DMS153 treated with DMSO at 0.1 percent for 48 hours (cell line): ENCODE data around the gene TTC22.

Experiments used
- DNase-seq: peaks from one replicate; lab custom pipeline; 2025; ENCODE audit not compliant: unreplicated experiment; lab: John Stamatoyannopoulos, UW

Gene TTC22

DNA sequence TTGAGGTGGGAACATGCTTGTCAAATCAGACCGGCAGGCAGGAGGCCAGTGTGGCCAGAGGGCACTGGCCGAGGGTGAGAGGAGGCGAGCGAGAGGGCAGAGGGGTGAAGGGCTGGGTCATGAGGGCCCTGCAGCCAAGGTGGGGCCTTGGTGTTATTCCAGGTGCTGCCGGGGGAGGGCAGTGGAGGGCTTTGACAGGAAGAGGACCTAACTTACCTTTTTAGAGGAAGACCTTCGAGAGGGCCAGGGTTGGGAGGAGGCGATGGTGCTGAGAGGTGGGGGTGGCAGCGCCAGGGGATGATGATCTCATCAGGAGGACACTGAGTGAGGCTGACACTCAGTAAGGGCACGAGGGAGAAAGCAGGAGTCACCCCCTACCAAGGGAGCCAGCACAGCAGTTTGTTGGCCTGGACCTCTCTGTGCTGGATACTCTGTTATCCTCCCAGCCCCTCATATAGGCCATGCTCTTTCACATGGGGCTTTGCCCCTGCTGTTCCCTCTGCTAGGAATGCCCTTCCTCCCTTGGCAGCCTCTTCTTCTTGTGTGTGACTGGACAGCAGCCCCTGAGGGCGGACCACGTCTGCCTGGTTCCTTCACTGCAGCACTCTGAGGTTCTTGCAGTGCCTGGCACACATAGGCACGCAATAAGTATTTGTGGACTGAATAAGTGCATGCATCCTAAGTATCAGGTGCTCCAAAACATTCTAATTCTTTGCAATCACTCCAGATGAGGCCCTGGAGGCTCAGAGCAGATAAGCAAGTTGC, 7.5 kb upstream of the TTC22 start:
- DNase-seq, result no peak

DNA sequence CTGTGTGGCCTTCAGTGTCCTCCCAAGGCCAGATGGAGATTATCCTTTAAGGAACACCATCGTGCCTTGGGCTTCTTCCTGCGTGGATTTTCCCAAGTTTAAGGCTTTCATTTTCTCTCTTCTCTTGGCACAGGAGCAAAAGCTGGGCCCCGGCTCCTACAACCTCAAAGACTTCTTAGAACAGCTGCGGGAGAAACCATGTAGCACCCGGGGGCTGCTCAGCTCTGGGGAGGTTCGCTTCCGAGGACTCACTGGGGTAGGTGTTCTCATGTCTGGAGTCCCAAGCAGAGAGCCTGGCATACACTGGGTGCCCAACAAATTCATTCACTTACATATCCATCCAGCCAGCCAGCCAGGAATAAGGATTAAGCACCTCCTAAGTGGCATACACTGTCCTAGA, 6.6 kb upstream of the TTC22 start:
- DNase-seq, result no peak

DNA sequence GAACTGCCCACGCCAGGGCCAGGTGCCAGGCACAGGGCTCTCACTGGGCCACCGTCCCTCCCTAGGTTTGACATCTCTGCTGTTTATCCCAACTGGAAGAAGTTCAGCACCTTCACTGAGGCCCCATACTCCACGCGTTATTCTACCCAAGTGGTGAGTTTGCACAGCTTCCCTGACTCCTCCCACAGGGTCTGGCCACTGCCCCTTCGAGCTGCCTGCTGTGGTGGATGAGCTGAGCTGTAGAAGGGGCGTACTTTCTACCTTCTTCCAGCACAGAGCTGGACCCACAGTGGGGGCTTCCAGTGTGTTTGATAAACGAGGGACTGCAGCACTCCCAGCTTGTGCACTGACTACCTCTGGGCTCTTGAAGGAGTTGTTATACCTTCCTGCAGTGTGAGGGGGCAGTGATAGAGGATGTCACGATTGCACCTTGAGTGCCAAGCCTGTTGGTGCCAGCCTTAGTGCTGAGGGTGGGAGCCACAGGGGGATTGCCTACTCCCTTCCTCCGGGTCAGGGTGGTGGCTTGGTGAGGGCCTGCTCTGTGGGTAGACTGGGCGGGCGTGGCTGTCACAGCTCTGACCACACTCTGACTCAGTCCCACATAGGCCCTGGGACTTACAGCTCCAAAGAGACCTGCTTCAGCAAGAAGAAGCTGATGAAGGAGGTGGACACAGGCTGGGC, 5.9 kb upstream of the TTC22 start:
- no peak for DNase-seq

DNA sequence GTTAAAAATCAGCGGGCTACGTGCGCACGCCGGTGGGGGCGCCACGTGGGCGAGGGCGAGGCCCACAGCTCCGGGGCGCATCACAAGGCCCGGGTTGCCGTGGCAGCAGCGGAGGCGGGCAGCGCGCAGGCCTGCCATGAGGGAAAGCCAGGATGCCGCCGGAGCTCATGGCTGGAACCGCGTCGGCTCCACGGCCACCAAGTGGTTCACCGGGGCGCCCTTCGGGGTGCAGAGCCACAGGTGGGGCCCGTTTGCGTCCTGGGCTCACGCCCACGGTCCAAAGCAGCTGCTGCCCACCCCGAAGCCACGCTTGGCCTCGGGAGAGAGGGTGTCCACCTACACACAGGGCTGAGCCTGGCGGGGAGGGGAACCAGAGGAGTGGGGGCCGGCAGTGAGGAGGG, 4.9 kb upstream of the TTC22 start:
- DNase-seq, result no peak

DNA sequence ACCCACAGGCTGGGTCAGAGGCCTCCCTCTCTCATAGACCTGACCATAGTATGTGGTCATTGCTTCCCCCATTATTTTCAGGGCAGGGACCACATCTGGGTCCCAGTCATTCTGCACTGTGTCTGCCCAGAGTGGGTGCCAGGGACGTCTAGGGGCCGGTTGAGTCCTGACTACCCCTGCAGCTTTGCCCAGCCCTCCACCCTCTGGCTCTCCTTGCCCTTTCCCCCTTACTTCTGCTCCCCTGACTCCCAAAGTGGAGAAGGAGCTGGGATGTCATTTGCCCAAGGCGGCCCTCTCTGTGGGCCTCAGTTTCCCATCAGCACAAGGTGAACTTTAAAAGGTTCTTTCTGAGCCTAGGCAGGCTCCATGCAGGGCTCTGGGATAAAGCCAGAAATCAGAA, 4.3 kb upstream of the TTC22 start:
- no peak for DNase-seq

DNA sequence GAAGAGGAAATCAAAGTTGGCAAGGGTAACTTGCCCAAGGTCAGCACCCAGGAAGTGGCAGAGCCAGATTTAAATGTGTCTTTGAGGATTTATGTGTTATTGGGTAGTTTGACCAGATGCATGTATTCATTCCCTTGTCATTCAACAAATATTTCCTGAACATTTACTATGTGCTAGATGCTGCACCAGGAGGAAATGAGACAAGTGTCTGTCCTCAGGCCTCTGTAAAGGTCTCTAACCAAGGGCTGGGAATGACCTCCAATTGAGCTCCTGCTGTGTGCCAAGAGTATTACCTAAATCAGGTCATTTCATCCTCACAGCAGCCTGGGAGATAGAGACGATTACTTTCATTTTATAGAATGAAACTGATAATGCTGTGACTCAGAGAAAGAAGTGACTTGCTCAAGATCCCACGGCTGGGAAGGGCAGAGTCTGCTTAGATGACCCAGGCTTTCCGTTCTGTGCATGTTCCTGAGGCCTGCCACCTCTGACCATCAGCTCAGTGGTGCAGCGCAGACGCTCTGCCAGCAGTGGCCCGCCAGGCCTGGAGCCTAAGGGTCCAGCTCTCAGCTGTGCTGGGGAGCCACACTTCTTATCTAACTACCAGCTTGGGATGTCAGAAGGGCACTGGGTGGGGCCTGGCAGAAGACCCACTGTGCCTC, 3.5 kb upstream of the TTC22 start:
- DNase-seq, result no peak

DNA sequence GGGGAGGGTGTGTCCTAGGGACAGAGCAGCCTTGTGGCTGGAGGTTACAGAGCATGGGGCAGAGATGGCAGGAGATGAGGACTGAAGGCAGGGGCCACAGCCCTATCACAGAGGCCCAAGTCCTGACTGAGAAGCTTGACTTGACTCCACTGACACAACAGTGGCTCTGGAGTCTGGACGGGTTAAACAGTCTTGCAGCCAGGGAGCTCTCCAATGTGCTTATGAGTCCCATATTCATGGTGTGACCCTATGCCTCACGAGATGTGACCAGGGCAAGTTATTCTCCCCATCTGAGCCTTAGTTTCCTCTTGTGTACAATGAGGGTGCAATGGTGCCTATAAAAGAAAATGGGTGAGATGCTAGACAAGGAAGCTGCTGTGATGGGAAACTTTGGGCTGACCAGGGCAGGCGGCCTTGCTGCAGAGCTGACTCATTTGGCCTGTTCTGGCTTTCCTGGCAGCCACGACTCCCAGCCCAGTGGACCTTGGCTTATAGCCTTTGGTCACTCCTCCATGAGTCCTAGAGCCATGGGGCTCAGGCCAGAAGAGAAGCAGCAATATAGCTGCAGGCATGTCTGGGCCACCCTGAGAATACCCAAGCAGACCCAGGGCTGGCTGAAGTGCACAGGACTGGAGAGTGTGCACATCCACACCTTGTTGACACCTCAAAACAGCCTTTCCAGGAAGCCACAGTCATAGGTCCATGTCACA, 2.8 kb upstream of the TTC22 start:
- no peak for DNase-seq

DNA sequence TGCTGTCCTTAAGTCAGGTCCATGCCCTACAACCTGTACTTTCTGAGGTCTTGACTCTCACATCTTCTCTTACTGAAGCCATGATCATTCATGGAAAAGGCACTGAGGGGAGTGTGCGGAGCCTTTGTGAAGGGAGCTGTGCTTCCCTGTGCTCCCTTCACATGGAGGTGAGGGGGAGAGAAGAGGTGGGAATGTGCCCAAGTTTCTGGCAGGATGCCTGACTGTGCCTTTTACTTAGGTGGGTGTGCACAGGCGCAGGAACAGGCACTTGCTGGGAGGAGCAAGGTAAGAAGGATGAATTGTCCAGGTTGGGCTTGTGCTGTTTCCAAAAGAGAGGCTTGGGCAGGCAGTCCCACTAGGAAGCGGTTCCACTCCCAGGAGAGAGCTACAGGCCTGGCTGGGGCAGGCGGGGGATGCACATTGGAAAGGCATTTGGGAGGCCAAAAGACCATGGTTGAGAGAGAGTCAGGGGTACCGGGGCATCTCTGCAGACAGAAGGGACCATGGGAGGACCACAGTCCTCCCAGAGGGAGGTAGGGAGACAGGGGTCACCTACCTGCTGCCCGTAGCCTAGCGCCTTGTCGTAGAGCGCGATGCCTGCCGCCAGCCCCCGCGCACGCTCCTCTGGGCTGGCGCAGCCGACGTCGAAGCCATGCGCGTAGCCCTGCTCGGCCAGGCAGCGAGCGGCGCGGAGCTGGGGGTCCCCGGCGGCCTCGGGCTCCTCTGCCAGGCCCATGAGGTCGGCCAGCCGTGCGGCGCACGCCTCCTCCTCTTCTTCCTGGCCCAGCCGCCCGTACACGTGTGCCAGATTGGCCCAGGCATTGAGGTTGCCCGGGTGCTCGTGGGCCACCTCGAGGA, 853 bp downstream of the TTC22 start:
- DNase-seq, result no peak

DNA sequence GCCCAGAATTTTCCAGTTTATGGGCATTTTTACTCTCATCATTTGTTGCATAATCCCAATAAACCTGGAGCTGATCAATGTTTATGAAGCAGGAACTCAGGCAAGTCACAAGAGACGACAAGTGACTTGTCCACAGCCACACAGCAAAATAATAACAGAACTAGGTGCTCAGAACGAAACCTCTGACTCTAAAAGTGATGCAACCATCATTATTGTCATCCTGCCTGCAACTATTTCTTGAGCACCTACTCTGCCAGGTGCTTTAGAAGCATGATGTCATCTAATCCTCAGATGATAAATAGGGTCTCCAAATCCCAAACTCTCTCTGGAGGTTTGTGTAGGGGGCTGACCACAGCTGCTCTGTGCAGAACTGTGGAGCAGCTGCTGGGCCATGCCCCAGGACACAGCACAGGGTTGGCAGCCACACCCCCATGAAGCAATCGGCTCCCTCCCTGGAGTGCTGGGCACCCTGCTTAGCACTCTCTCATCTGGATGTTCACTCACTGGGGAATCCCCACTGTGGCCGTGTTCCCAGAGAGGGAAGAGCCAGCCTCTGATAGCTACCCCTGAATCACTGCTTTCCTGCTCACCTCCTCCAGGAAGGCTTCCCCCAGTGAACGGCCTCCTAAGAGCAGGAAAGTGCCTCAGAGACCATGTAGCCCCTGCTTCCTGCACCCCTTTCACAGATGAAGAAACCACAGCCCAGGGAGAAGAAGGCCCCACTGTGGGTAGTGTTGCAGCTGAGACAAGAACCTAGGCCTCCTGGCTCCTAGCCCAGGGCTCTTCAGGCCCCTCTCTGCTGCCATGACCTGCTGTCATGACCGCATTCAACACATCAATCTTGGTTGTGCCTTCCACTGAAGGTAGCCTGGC, 2.1 kb downstream of the TTC22 start:
- DNase-seq, result no peak

DNA sequence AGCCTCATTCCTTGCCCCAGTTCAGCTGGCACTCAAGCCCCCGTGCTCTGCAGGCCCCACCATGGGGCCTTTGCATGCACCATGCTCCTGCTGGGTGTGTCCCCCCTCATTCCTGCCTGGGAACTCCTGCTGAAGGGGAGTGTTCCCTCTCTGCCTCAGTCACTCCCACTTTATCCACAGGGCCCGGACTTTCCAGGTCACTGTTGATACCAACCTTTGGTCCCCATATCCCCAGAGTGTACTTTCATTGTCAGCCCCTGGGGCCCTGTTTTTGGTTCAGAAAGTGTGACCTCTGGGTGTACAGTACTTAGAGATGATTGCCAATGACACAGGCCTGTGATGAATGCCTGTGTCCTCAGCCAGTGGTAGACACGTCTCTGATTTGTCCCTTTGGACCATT, 2.9 kb downstream of the TTC22 start:
- DNase-seq, result no peak

DNA sequence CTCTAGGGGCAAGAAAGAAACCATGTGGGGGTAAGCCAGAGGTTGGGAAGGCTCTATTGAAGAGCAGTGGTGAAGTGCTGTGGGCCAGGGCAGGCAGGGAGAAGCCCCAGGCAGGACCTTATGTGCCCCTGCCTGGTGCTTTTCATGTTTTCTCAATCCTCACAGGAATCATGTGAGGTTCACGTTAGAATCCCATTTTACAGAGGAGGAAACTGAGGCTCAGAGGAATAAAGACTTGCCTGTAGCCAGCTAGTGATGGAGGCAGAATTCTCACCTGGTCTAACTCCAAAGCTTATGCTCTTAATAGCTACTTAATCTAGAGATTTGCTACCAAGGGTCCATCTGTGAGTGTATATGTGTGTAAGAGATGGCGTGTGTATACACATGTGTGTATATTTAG, 4.2 kb downstream of the TTC22 start:
- no peak for DNase-seq

DNA sequence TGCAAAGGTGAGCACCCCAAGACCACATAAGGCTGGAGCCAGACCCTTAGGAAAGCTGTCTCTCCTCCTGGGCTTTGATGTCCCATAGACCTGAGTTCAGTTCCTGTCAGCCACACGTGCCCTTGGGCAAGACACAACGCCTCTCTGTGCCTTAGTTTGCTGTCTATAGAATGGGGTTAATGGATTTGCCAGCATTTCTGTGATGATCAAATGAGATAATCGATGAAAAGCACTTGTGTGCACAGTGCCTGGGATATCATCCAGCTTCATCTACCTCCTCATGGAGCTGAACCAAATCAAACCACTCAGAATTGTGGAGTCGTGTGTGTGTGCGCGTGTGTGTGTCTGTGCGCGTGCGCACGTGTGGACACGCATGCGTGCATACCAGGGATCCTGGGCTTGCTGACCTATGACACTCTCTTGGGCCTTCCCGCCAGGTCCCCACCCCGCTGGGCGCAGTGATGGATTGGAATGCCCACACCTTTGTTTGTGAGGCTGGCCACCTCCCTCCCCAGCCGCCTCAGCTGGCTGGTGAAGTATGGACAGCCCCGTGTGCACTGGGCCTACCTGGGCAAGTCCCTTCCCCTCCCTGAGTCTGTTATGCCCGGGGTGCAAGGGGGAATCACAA, 5.2 kb downstream of the TTC22 start:
- DNase-seq, result no peak

DNA sequence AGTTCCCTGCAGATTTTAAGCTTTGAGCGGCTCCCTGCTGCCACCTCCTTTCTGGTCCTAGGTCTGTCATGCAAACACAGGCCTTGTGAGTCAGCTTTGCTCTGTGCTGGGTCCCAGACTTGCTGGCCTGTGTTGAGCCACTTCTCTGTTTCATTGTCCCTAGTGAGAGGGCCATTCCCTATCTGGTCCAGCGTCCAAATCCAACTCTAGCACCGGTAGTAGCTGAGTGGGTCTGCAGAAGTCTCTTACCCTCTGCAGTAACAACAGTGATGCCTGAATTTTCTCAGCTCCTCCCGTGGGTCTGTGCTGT, 5.8 kb downstream of the TTC22 start:
- DNase-seq, result no peak

DNA sequence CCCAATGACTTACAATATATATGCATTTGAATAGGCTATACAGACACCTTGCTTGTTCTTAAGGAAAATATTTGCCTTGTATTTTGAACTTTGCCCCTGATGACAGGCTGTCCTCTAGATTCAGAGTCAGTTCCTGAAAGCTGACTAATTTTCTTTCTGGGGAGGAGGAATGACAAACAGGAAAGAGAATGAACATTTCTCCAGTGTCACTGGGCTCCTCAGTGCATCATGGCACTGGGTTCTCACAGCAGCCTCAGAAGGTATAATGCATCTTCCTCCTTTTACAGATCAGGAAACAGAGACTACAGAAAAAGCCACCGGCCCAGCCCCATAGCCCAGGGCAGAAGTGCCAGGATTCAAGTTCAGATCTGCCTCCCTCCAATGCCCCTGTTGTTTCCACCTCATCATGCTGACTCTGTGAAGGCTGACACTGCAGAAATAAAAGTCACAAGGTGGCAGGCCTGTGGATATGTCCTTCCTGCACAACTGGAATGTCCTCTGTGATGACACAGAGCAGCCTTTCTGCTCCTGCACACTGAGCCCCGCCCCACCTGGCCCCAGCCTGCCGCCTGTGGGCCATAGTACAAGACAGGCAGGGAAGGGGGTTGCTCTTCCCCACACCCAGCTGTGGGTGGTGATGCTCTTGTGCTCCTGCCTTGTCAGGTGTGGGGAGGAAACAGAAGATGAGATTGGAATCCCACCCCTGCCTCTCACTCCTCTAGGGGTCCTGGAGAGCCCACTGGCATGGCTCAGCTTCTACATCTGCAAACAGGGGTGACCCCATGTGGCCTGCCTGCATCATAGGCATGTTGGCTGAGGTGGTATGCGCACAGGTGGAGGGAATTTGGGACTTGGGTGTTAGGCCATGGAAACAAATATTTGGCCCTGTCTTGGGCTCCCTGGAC, 6.4 kb downstream of the TTC22 start:
- DNase-seq, result no peak

DNA sequence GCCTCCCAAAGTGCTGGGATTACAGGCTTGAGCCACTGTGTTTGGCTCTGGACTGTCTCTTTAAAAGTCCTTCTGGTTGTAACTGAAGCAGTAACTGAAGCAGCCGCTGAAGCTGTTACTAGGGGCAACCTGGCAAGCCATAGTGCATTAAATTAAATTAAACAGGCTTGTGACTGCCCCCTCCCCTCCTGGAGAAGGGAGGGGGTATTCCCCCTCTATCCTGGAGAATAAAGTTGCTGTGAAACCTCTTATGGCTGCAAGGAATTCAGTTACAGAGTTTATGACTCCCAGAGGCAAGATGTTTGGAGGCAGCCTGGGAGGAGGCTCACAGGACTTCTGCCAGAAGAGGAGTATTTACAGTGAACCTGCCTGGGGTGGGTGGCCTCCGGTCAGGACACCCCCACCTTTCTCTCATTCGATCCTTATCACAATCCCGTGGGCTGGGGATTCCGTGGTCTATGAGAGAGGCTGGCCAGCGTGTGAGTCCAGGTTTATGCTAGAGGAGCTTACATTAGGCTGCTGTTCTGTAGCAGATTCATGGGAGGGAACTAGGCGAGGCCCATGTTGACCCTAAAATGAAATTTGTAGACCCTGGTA, 8.3 kb downstream of the TTC22 start:
- DNase-seq, result no peak

DNA sequence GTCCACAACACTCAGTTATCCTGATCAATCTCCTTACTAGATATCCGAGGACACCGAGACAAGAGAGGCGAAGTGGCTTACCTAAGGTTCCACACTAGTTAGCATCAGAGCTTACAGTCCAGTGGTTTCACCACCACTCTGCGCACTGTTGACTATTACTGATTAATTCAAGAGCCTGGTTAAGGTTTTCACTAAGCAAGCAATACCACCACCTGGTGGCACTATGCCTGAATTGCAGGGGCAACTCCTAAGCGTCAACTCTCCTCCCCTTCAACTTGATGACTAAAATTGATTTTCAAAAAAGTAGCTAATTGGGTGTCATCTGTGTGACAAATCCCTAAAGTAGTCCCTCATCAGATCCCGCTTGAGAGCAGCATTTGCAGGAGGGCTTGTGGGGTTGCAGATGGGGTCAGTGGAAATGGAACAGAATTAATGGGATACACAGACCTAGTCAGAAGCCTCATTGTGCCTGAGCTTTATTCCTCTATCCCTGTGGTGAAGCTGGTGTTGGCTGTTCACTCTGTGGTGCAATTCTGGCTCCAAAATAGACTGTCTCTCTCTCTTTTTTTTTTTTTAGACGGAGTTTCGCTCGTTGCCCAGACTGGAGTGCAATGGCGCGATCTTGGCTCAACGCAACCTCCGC, 9.1 kb downstream of the TTC22 start:
- DNase-seq, result no peak

DNA sequence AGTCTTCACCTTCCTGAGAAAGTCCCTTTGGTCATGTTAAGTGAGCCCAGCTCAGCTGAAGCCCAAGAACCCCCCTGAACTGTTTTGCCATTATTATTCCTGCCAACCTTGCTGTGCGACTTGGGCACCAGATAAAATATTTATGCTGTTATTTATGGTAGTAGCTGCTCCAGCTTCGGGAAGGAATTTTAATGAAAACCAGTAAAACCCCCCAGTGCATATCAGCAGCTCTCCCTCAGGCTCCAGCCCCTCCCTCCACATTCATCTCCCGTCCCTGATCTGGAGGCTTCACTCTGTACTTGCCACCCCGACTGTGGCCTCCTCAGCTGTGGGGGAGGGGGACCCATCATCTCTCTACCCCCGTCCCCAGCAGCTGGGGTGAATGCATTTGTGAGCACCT, 12.7 kb downstream of the TTC22 start:
- no peak for DNase-seq

DNA sequence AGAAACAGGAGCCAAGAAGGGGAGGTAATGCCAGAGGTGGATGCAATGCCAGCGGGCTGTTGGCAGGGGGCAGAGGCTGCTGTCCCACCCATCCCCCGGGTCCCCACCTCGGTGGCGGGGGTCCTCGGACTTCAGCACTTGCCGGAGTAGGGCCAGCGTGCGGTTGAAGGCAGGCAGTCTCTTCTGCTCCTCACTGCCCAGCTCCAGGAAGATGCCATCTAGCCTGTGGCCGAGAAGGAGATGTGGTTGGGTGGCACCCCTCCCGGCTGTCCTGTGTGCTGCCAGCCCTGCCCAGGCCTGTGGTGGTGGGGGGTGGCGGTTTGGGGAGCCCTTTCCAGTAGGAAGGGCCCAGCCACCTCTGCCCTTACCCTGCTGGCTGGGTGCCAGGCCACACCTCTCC, 13.5 kb downstream of the TTC22 start:
- DNase-seq, result no peak
